ENCODE measurements around the gene L3HYPDH. TPM values are rescaled to one million over a fixed set of nuclear protein-coding genes. Genes with fewer than 3 reads are reported as not detected.

L3HYPDH gene
- polyA plus RNA-seq, 1 of the 3 experiments (the other 2 are of a cell fraction) = 66.2 TPM

DNA sequence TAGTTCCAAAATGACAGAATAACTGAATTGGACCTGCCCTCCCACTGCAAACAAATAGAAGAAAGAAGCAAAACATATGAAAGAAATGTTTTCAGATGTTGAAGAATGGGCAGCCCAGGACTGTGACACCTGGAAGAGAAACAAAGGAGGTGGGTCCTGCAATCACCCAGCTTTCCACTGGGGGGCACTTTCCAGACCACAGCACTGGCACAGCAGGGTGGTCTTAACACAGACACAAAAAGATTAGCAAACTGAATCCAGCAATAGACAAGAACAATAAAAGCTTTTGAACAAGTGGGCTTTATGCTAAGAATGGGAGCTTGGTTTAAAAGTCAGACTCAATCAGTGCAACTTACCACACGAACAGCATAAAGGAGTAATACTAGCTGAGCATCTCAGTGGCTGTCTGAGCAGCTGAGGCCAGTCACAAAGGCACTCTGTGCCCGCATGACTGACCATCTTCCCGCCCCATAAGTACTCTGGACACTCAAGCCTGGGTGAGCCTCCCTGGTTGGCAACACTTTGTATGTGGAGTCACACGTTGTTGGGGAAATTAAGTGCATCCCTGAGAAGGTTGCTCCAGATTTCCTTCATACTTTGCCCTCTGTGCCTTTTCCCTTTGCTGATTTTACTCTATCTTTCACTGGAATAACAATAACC lies 27.8 kb upstream of the L3HYPDH start:
- Histone ChIP-seq H3K79me2 (ENCODE audit: insufficient read depth) (no peaks in the 10 kb centered on the region), H2AFZ (ENCODE audit: low read depth) (no peak overlapping the region), H3K9me2 (no peaks in the 10 kb centered on the region), H4K20me1 (ENCODE audit: insufficient read depth) (no peaks in the 10 kb centered on the region), H3K4me3 (ENCODE audit: low read depth in 2 of 2, low read length in 1 of 2) (no peak overlapping the region; a peak in 1 of 4 replicates), H3F3A (replicated peaks; ENCODE audit: insufficient read depth) (no peaks in the 10 kb centered on the region), H3K9me3 (no peaks in the 10 kb centered on the region), H3K27ac (ENCODE audit: low read depth in 2 of 2, low read length in 1 of 2) (no peak overlapping the region), H3K4me2 (no peak overlapping the region), H3K4me1 (ENCODE audit: control insufficient read depth in 1 of 2, insufficient read depth in 2 of 2, low read depth in 1 of 2, low read length in 1 of 2) (peaks cover 0 to 2% of the 10 kb centered on the region in 2 experiments; a peak in 1 of 4 replicates), H3K9ac (no peak overlapping the region), H3K27me3 (ENCODE audit: insufficient read depth) (no peaks in the 10 kb centered on the region; the same call in 1 of the 2 replicates), H3K36me3 (replicated peaks in 1 of 2; ENCODE audit: control insufficient read depth in 1 of 2, insufficient read depth in 2 of 2, low read length in 1 of 2) (no peaks in the 10 kb centered on the region)
- 61% methylated on average over 4 of the region's 4 CpGs for WGBS (ENCODE audit: low lambda C conversion rate)
- peak; percentile 61 for DNase-seq
- CTCF ChIA-PET = interaction anchor here (0.7 to 8.0 kb wide), 34 partner anchors 9 to 412 kb away, joined by 3 to 198 read pairs (median 4); partner anchors contain the start of genes CCDC175, JKAMP and L3HYPDH
- POLR2A ChIA-PET = no interaction called here
- TF ChIP-seq TEAD4 (IDR thresholded peaks at IDR 0.05; ENCODE audit: borderline replicate concordance, insufficient read depth) (no peak), USF1 (IDR thresholded peaks at IDR 0.05; ENCODE audit: borderline replicate concordance, low read depth) (no peak), FOSL2 (IDR thresholded peaks at IDR 0.05; ENCODE audit: borderline replicate concordance, low read depth) (no peak), TCF12 (IDR thresholded peaks at IDR 0.05) (no peak), SMC3 (IDR thresholded peaks at IDR 0.05; ENCODE audit: low read depth, low read length) (peak; percentile 51), ELF1 (IDR thresholded peaks at IDR 0.05) (no peak), ZBTB33 (IDR thresholded peaks at IDR 0.05; ENCODE audit: borderline replicate concordance, low read depth) (no peak), RAD21 (IDR thresholded peaks at IDR 0.05; ENCODE audit: low read length) (peak; percentile 53)
- TF ChIP-seq, protein P1, sequence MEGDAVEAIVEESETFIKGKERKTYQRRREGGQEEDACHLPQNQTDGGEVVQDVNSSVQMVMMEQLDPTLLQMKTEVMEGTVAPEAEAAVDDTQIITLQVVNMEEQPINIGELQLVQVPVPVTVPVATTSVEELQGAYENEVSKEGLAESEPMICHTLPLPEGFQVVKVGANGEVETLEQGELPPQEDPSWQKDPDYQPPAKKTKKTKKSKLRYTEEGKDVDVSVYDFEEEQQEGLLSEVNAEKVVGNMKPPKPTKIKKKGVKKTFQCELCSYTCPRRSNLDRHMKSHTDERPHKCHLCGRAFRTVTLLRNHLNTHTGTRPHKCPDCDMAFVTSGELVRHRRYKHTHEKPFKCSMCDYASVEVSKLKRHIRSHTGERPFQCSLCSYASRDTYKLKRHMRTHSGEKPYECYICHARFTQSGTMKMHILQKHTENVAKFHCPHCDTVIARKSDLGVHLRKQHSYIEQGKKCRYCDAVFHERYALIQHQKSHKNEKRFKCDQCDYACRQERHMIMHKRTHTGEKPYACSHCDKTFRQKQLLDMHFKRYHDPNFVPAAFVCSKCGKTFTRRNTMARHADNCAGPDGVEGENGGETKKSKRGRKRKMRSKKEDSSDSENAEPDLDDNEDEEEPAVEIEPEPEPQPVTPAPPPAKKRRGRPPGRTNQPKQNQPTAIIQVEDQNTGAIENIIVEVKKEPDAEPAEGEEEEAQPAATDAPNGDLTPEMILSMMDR (IDR thresholded peaks at IDR 0.05) = peak; percentile 58

- 56% methylated on average over 3 of the region's 3 CpGs for WGBS (ENCODE audit: low lambda C conversion rate)
- Histone ChIP-seq H3F3A (replicated peaks; ENCODE audit: insufficient read depth) (no peaks in the 10 kb centered on the region), H3K9ac (no peak overlapping the region), H3K4me3 (ENCODE audit: low read depth in 2 of 2, low read length in 1 of 2) (no peak overlapping the region), H3K27ac (ENCODE audit: low read depth in 2 of 2, low read length in 1 of 2) (no peak overlapping the region), H3K4me1 (ENCODE audit: control insufficient read depth in 1 of 2, insufficient read depth in 2 of 2, low read depth in 1 of 2, low read length in 1 of 2) (peaks cover 0 to 2% of the 10 kb centered on the region in 2 experiments; a peak in 1 of 4 replicates), H3K36me3 (replicated peaks in 1 of 2; ENCODE audit: control insufficient read depth in 1 of 2, insufficient read depth in 2 of 2, low read length in 1 of 2) (no peaks in the 10 kb centered on the region), H3K9me3 (no peaks in the 10 kb centered on the region), H2AFZ (ENCODE audit: low read depth) (no peak overlapping the region), H3K4me2 (no peak overlapping the region), H3K79me2 (ENCODE audit: insufficient read depth) (no peaks in the 10 kb centered on the region), H4K20me1 (ENCODE audit: insufficient read depth) (no peaks in the 10 kb centered on the region), H3K9me2 (no peaks in the 10 kb centered on the region), H3K27me3 (ENCODE audit: insufficient read depth) (no peaks in the 10 kb centered on the region; the same call in 1 of the 2 replicates)
- DNase-seq = no peak
- POLR2A ChIA-PET = no interaction called here
- CTCF ChIA-PET = interaction anchor here (1.3 to 8.0 kb wide), 10 partner anchors 11 to 378 kb away, joined by 4 to 198 read pairs (median 8); partner anchors contain the start of gene CCDC175
- TF ChIP-seq RFX5 (IDR thresholded peaks at IDR 0.05; ENCODE audit: low read length) (no peak), NFIC (IDR thresholded peaks at IDR 0.05; ENCODE audit: borderline replicate concordance) (no peak), TEAD4 (IDR thresholded peaks at IDR 0.05; ENCODE audit: borderline replicate concordance, insufficient read depth) (no peak), IRF3 (IDR thresholded peaks at IDR 0.05; ENCODE audit: low read depth, low read length) (no peak), USF2 (IDR thresholded peaks at IDR 0.05; ENCODE audit: borderline replicate concordance, low read depth, low read length) (no peak), RCOR1 (IDR thresholded peaks at IDR 0.05; ENCODE audit: low read length) (no peak)
- TF ChIP-seq, protein P2, sequence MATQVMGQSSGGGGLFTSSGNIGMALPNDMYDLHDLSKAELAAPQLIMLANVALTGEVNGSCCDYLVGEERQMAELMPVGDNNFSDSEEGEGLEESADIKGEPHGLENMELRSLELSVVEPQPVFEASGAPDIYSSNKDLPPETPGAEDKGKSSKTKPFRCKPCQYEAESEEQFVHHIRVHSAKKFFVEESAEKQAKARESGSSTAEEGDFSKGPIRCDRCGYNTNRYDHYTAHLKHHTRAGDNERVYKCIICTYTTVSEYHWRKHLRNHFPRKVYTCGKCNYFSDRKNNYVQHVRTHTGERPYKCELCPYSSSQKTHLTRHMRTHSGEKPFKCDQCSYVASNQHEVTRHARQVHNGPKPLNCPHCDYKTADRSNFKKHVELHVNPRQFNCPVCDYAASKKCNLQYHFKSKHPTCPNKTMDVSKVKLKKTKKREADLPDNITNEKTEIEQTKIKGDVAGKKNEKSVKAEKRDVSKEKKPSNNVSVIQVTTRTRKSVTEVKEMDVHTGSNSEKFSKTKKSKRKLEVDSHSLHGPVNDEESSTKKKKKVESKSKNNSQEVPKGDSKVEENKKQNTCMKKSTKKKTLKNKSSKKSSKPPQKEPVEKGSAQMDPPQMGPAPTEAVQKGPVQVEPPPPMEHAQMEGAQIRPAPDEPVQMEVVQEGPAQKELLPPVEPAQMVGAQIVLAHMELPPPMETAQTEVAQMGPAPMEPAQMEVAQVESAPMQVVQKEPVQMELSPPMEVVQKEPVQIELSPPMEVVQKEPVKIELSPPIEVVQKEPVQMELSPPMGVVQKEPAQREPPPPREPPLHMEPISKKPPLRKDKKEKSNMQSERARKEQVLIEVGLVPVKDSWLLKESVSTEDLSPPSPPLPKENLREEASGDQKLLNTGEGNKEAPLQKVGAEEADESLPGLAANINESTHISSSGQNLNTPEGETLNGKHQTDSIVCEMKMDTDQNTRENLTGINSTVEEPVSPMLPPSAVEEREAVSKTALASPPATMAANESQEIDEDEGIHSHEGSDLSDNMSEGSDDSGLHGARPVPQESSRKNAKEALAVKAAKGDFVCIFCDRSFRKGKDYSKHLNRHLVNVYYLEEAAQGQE (IDR thresholded peaks at IDR 0.05; ENCODE audit: low read depth, low read length) = no peak
Measured at GRCh38 chr14:59510966-59511365, 26.8 kb upstream of the L3HYPDH start.

Measured in SK-N-SH (cell line).